ENCODE results near the gene MS4A3. TPM values are rescaled to one million over a fixed set of nuclear protein-coding genes. Genes with fewer than 3 reads are reported as not detected.

MS4A3 gene, protein sequence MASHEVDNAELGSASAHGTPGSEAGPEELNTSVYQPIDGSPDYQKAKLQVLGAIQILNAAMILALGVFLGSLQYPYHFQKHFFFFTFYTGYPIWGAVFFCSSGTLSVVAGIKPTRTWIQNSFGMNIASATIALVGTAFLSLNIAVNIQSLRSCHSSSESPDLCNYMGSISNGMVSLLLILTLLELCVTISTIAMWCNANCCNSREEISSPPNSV
- not detected in 5 replicates for total RNA-seq (2022; extraction: Qiagen RNA extraction; ENCODE audit: low read depth)

DNA sequence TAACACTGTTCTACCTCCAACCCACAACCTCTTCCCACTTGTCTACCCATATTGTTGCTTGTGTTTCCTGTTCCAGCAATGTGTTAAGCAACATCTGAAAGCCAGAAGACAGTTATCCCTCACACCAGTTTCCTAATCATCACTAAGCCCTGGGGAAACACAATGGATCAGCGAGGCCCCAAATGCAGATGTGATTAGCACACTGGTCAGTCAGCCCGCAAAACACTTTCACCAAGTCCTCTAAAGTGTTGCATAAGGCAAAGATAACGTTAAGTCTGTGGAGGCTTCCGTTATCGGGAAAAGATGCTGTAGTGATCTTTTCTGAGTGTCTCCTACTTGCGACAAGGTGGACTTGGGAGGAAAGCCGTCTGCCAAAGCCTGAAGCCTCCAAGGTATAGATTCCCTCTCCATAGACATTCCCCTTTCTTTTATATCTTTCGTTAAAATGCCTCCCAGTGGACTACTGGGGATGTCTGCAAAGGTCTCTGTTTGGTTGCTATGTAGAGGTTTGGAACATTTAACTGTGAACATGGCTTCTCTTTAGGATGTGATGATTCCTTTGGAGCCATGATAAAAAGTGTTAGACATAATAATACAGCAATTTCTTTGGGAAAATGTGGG lies at the start of gene MS4A3:
Gene MS4A3, plus strand, starts transcription at position 317 of the 621 bp plus-strand sequence. CDS start 4,496 bp downstream, outside the sequence.

DNA sequence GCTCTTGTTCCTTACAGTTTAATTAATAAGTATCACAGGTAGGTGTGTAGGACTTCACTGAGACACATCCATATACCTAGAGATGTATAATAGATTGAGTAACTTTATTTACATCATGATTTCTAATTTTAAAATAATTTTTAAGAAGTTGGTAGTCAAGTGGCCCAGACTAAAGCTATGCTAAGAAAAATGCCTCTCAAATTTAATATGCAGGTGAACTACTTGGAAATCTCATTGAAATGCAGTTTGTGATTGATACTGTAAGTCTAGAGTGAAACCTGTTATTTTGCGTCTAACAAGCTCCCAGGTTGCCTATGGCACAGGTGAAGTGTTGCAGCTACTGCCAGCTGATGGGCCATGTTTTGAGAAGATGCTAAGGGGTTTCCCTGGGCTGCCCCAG lies 39.6 kb upstream of the MS4A3 start, which contains the start of gene OOSP4B:
Gene OOSP4B, plus strand, starts transcription at position 301 of the 400 bp plus-strand sequence.

DNA sequence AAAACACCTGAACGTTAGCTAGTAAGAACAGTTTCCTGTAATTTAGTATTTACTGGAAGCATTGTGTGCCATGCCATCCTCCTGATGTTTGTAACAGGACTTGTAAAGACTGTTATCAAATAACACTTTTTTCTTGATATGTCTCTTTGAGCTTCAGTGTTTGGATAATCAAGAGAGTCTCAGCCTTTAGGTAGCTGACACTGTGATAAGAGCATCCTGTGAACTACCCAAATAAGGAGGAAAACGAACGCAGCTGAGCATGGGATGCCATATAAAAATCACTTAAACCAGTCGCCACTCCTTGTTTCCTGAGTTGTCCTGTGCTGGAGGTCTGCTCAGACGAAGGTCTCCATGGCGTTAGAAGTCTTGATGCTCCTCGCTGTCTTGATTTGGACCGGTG lies 16.4 kb upstream of the MS4A3 start, which contains the start of gene OOSP2:
Gene OOSP2, plus strand, starts transcription at position 301 of the 400 bp plus-strand sequence. Its CDS starts 51 bp downstream, at position 352.

DNA sequence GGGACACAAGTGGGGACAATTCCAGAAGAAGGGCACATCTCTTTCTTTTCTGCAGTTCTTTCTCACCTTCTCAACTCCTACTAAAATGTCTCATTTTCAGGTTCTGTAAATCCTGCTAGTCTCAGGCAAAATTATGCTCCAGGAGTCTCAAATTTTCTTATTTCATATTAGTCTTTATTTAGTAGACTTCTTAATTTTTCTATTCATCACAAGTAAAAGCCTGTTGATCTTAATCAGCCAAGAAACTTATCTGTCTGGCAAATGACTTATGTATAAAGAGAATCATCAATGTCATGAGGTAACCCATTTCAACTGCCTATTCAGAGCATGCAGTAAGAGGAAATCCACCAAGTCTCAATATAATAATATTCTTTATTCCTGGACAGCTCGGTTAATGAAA lies 31.9 kb downstream of the MS4A3 start, which contains the start of gene MS4A2:
Gene MS4A2, plus strand, starts transcription at position 301 of the 400 bp plus-strand sequence. CDS start 102 bp downstream, outside the sequence.

Other genes starting within 250 kb of the MS4A3 start
- gene MRPL16, start 245.9 kb upstream of the MS4A3 start, total RNA-seq (2022; extraction: Qiagen RNA extraction; ENCODE audit: low read depth), result 62.6 to 68.1 TPM (median 66.4 TPM) in 5 replicates
- gene CBLIF, start 211.2 kb upstream of the MS4A3 start, total RNA-seq (2022; extraction: Qiagen RNA extraction; ENCODE audit: low read depth), result not detected in 5 replicates
- gene TCN1, start 190.2 kb upstream of the MS4A3 start, total RNA-seq (2022; extraction: Qiagen RNA extraction; ENCODE audit: low read depth), result 0.20 to 0.54 TPM (median 0.34 TPM) in 4 of 5 replicates, not detected in the other
- gene OOSP3, start 177.9 kb upstream of the MS4A3 start, total RNA-seq (2022; extraction: Qiagen RNA extraction; ENCODE audit: low read depth), result not detected in 5 replicates
- gene OOSP1, start 118.2 kb upstream of the MS4A3 start, total RNA-seq (2022; extraction: Qiagen RNA extraction; ENCODE audit: low read depth), result not detected in 5 replicates
- gene OOSP4A, start 92.6 kb upstream of the MS4A3 start, total RNA-seq (2022; extraction: Qiagen RNA extraction; ENCODE audit: low read depth), result not detected in 5 replicates
- gene OOSP4B, start 39.5 kb upstream of the MS4A3 start, total RNA-seq (2022; extraction: Qiagen RNA extraction; ENCODE audit: low read depth), result not detected in 5 replicates
- gene OOSP2, start 16.3 kb upstream of the MS4A3 start, total RNA-seq (2022; extraction: Qiagen RNA extraction; ENCODE audit: low read depth), result not detected in 5 replicates
- not detected in 5 replicates for gene MS4A2, start 32.0 kb downstream of the MS4A3 start, total RNA-seq (2022; extraction: Qiagen RNA extraction; ENCODE audit: low read depth)
- gene MS4A6A, start 126.4 kb downstream of the MS4A3 start, total RNA-seq (2022; extraction: Qiagen RNA extraction; ENCODE audit: low read depth), result not detected in 5 replicates
- gene MS4A4E, start 186.5 kb downstream of the MS4A3 start, total RNA-seq (2022; extraction: Qiagen RNA extraction; ENCODE audit: low read depth), result not detected in 5 replicates
- not detected in 5 replicates for gene MS4A4A, start 224.0 kb downstream of the MS4A3 start, total RNA-seq (2022; extraction: Qiagen RNA extraction; ENCODE audit: low read depth)

Data from A549 treated with GW870086 at 1 μM for 4 hours (cell line).